K562 (cell line): ENCODE measurements around the gene DNMT3A. TPM values are rescaled to one million over a fixed set of nuclear protein-coding genes. Genes with fewer than 3 reads are reported as not detected.

Experiments used
- ATAC-seq: fragments of 200-7000 bp; cut with Tn5 transposase; 3 replicates; pipeline ENCODE4 v1.9.1; 2020; ENCODE audit warnings: moderate library complexity
- BruUV-seq: library from RNA; stranded (reverse); fragments of 400-500 nt; replicated peaks from 2 replicates; lab custom pipeline; 2021; lab: Mats Ljungman, UMichigan
- CTCF ChIA-PET: fragments of 300-600 bp; formaldehyde crosslinking; extraction: SDS; loops from one replicate; lab custom pipeline; 2021; ENCODE audit warnings: low intra/inter-chr PET ratio; lab: Yijun Ruan, JAX
- POLR2A ChIA-PET: fragments of 300-600, 350-650 bp; sonication (Branson Sonifier 250); formaldehyde crosslinking; extraction: SDS; loops from one replicate; lab custom pipeline; 2021; ENCODE audit warnings: antibody characterized with exemption, inconsistent platforms; lab: Yijun Ruan, JAX
- DNase-seq, 4 experiments: peaks; one replicate each; pipeline versions ENCODE4 v3.0.0 to v3.0.0-alpha.2; 2011 to 2018; ENCODE audit warnings: low spot score in 3 of 4, mixed read lengths in 3 of 4; ENCODE audit errors: extremely low read depth in 1 of 4
- FAIRE-seq: peaks from 2 replicates; lab custom pipeline; 2011; peaks lifted over from hg19 to GRCh38; lab: Jason Lieb, UNC
- H2AFZ ChIP-seq: 2 replicates; pipeline ENCODE4 v1.6.0; 2011; ENCODE audit warnings: low read depth, low read length, control low read depth, inconsistent platforms
- H3K27ac ChIP-seq: fragments of 200-600 bp; 3 replicates; pipeline ENCODE4 v1.8.0; 2011; ENCODE audit warnings: low read depth, mild to moderate bottlenecking, control low read depth, inconsistent platforms, low read length, moderate library complexity, mixed read lengths; ENCODE audit errors: extremely low read depth
- H3K27me3 ChIP-seq, 2 experiments: fragments of 300-600 bp in 1 of 2; 2 replicates in 1 of 2; 3 replicates in 1 of 2; pipeline versions ENCODE4 v1.6.0 to v1.8.0; 2011; ENCODE audit warnings: inconsistent platforms in 2 of 2, low read length in 2 of 2, mild to moderate bottlenecking in 1 of 2, mixed read lengths in 1 of 2, moderate library complexity in 1 of 2; ENCODE audit not compliant: control insufficient read depth in 2 of 2, insufficient read depth in 2 of 2
- H3K36me3 ChIP-seq: fragments of 300-600 bp; 3 replicates; pipeline ENCODE4 v1.8.0; 2011; ENCODE audit warnings: mild to moderate bottlenecking, low read length, inconsistent platforms; ENCODE audit not compliant: control insufficient read depth, insufficient read depth
- H3K4me1 ChIP-seq, 2 experiments: fragments of 200-600 bp in 1 of 2; replicated peaks in 1 of 2; 2 replicates in 1 of 2; 3 replicates in 1 of 2; pipeline versions ENCODE4 v1.5.1 to v1.8.0; 2011; ENCODE audit warnings: inconsistent platforms in 2 of 2, low read length in 2 of 2, mild to moderate bottlenecking in 1 of 2, mixed read lengths in 1 of 2, moderate library complexity in 1 of 2; ENCODE audit not compliant: control insufficient read depth in 2 of 2, insufficient read depth in 2 of 2
- H3K4me2 ChIP-seq: 2 replicates; pipeline ENCODE4 v1.6.1; 2011; ENCODE audit warnings: low read length, control low read depth, inconsistent platforms, mixed read lengths; ENCODE audit not compliant: insufficient read depth
- H3K4me3 ChIP-seq: fragments of 200-600 bp; sonication (generic), shearing (Covaris generic); 2 replicates; pipeline ENCODE4 v1.5.1; 2016; ENCODE audit warnings: control low read depth, inconsistent platforms
- H3K79me2 ChIP-seq: fragments of 200-600 bp; 3 replicates; pipeline ENCODE4 v1.8.0; 2011; ENCODE audit warnings: low read length, inconsistent platforms; ENCODE audit not compliant: control insufficient read depth, insufficient read depth
- H3K9ac ChIP-seq, 2 experiments: 2 replicates each; pipeline versions ENCODE4 v1.6.0 to v1.6.1; 2011; ENCODE audit warnings: low read depth in 2 of 2, low read length in 2 of 2, control low read depth in 1 of 2, inconsistent platforms in 1 of 2, mild to moderate bottlenecking in 1 of 2, mixed read lengths in 1 of 2; ENCODE audit not compliant: insufficient read depth in 1 of 2
- H3K9me1 ChIP-seq: one replicate; pipeline ENCODE4 v1.6.0; 2011; ENCODE audit warnings: inconsistent platforms, mild to moderate bottlenecking, low read length, moderate library complexity; ENCODE audit not compliant: control insufficient read depth, insufficient read depth
- H3K9me3 ChIP-seq: replicated peaks from 2 replicates; pipeline ENCODE4 v1.5.1; 2011; ENCODE audit warnings: low read depth, low read length, inconsistent platforms; ENCODE audit not compliant: control insufficient read depth, insufficient read depth
- H4K20me1 ChIP-seq: replicated peaks from 2 replicates; pipeline ENCODE4 v1.6.1; 2011; ENCODE audit warnings: low read length, inconsistent platforms, mixed read lengths; ENCODE audit not compliant: control insufficient read depth, insufficient read depth
- FOSL1 ChIP-seq: fragments of 200-800 bp; sonication (Bioruptor generic); conservative IDR thresholded peaks from 2 replicates; pipeline ENCODE4 v1.6.1; 2016; ENCODE audit warnings: missing genetic modification characterization, missing compliant biosample characterization
- KAT2B ChIP-seq: IDR thresholded peaks from one replicate; pipeline ENCODE4 v1.6.1; 2012; ENCODE audit warnings: low read depth, mild to moderate bottlenecking, control low read depth, inconsistent platforms, low read length, moderate library complexity
- NCOA1 ChIP-seq: fragments of 450-650 bp; IDR thresholded peaks from 2 replicates; pipeline ENCODE4 v1.6.1; 2016; ENCODE audit warnings: low read depth
- SAFB2 ChIP-seq: fragments of 200-400 bp; formaldehyde crosslinking; IDR thresholded peaks from 2 replicates; pipeline ENCODE4 v1.6.1; 2018; ENCODE audit warnings: borderline replicate concordance, low read length, low read depth, moderate library complexity; ENCODE audit not compliant: severe bottlenecking
- ZC3H8 ChIP-seq: fragments of 450-650 bp; IDR thresholded peaks from 2 replicates; pipeline ENCODE4 v1.6.1; 2017
- ZNF79 ChIP-seq: fragments of 250-450 bp; sonication (Bioruptor Pico); IDR thresholded peaks from 2 replicates; pipeline ENCODE4 v1.4.0; 2020; ENCODE audit warnings: low read depth, mild to moderate bottlenecking, moderate library complexity
- WGBS: fragments of 100-300 bp; shearing (Covaris generic); methylation state at CpG from one replicate; pipeline ENCODE4 v1.1.6; 2016; ENCODE audit warnings: low coverage, mixed read lengths; ENCODE audit not compliant: insufficient coverage; ENCODE audit errors: missing lambda C conversion rate; 5-methylcytosine and 5-hydroxymethylcytosine counted together
- in situ Hi-C: fragments of 300-500 bp; cut with MboI; formaldehyde crosslinking; loops from 4 replicates; pipeline ENCODE4 v1.15.0; 2018; ENCODE audit warnings: inconsistent platforms, mixed read lengths
- intact Hi-C: fragments of 100-400 bp; cut with micrococcal nuclease; formaldehyde crosslinking; loops from 2 replicates; pipeline ENCODE4 v1.14.2; 2022
- polyA plus RNA-seq, 8 experiments: library from polyadenylated mRNA; depleted of rRNA in 4 of 8; stranded (reverse) in 5 of 8; unstranded in 3 of 8; fragments of >200 nt; fragmentation: Nextera tagmentation in 2 of 8; fragmentation: Illumina TruSeq in 1 of 8; extraction: Ambion mirVana in 2 of 8; extraction: Trizol in 1 of 8; gene quantifications; 2 replicates each; pipeline versions ENCODE4 v1.2.1 to v1.2.3, GENCODE V29; 2011 to 2014; ENCODE audit warnings: inconsistent platforms in 1 of 8, missing spikeins in 1 of 8
- total RNA-seq, 7 experiments: library from RNA; depleted of rRNA in 6 of 7; stranded (reverse); fragments of >200 nt in 6 of 7; fragmentation: Illumina TruSeq in 2 of 7; extraction: Trizol in 2 of 7; gene quantifications; 2 replicates each; pipeline versions ENCODE4 v1.2.1 to v1.2.3, GENCODE V29; 2011 to 2021; ENCODE audit warnings: low replicate concordance in 1 of 7
- TF ChIP-seq, protein P1 (sequence below): sonication (generic); formaldehyde crosslinking; IDR thresholded peaks from 2 replicates; pipeline ENCODE4 v1.8.0; 2022; ENCODE audit warnings: mild to moderate bottlenecking, low read depth, missing genetic modification reagents
- TF ChIP-seq, protein P2 (sequence below), 2 experiments: fragments of 450-650 bp in 1 of 2; sonication (generic) in 1 of 2; formaldehyde crosslinking in 1 of 2; IDR thresholded peaks; 2 replicates each; pipeline versions ENCODE4 v1.7.1 to v1.9.0; 2016 to 2022; ENCODE audit warnings: inconsistent platforms in 1 of 2, mild to moderate bottlenecking in 1 of 2, missing genetic modification reagents in 1 of 2

DNMT3A gene
- total and polyA plus RNA-seq, 9 of the 15 experiments (the other 6 are each of a cell fraction or from before 2014, with no cell fraction given), result 3.0 to 16.0 (median 6.1) TPM

DNA sequence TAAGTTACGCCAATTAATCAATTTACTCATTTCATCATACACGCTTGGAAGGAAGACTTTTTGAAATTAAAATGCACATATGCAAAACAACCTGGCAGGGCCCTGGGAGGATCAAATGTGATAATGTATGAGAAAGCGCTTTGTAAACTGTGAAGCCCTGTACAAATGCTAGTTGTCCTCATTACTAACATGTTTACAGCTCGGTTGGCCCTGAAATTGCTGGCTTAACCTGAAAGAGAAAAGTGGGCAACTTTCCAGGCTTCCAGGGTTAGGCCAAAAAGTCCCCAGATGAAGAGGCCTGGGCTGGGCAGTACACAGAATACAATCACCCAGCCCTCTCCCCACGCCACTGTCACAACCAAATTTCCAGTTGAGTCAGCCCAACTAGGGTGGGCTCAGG, 60.2 kb downstream of the DNMT3A start:
- WGBS, result 45% methylated on average over 5 of the region's 5 CpGs
- no peaks in the 10 kb centered on the region for H3K9me1 ChIP-seq
- H3K79me2 ChIP-seq, result no peaks in the 10 kb centered on the region
- no peak for FAIRE-seq
- intact Hi-C loops (no loop called here), in situ Hi-C loops (no loop called here)
- no peak overlapping the region for H2AFZ ChIP-seq
- no peak for DNase-seq
- H4K20me1 ChIP-seq, result 0 out of 2 replicates have a peak, but pooled peaks cover 4% of the 10 kb centered on the region
- no peaks in the 10 kb centered on the region for H3K9me3 ChIP-seq
- CTCF ChIA-PET, result no interaction called here
- no peaks in the 10 kb centered on the region for H3K36me3 ChIP-seq
- no peak overlapping the region for H3K4me2 ChIP-seq
- H3K27ac ChIP-seq, result no peak overlapping the region
- no peak overlapping the region for H3K9ac ChIP-seq
- ATAC-seq, result no peak
- TF ChIP-seq, protein P1, sequence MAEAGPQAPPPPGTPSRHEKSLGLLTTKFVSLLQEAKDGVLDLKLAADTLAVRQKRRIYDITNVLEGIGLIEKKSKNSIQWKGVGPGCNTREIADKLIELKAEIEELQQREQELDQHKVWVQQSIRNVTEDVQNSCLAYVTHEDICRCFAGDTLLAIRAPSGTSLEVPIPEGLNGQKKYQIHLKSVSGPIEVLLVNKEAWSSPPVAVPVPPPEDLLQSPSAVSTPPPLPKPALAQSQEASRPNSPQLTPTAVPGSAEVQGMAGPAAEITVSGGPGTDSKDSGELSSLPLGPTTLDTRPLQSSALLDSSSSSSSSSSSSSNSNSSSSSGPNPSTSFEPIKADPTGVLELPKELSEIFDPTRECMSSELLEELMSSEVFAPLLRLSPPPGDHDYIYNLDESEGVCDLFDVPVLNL (CRISPR knock-in tag), result no peak
- no peak for TF ChIP-seq SAFB2
- TF ChIP-seq NCOA1, result no peak
- TF ChIP-seq, protein P2, sequence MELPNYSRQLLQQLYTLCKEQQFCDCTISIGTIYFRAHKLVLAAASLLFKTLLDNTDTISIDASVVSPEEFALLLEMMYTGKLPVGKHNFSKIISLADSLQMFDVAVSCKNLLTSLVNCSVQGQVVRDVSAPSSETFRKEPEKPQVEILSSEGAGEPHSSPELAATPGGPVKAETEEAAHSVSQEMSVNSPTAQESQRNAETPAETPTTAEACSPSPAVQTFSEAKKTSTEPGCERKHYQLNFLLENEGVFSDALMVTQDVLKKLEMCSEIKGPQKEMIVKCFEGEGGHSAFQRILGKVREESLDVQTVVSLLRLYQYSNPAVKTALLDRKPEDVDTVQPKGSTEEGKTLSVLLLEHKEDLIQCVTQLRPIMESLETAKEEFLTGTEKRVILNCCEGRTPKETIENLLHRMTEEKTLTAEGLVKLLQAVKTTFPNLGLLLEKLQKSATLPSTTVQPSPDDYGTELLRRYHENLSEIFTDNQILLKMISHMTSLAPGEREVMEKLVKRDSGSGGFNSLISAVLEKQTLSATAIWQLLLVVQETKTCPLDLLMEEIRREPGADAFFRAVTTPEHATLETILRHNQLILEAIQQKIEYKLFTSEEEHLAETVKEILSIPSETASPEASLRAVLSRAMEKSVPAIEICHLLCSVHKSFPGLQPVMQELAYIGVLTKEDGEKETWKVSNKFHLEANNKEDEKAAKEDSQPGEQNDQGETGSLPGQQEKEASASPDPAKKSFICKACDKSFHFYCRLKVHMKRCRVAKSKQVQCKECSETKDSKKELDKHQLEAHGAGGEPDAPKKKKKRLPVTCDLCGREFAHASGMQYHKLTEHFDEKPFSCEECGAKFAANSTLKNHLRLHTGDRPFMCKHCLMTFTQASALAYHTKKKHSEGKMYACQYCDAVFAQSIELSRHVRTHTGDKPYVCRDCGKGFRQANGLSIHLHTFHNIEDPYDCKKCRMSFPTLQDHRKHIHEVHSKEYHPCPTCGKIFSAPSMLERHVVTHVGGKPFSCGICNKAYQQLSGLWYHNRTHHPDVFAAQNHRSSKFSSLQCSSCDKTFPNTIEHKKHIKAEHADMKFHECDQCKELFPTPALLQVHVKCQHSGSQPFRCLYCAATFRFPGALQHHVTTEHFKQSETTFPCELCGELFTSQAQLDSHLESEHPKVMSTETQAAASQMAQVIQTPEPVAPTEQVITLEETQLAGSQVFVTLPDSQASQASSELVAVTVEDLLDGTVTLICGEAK (IDR thresholded peaks at IDR 0.05), result no peak
- TF ChIP-seq, protein P2 (CRISPR knock-in tag; IDR thresholded peaks at IDR 0.05), result no peak
- no peak for TF ChIP-seq FOSL1 (tag)
- TF ChIP-seq KAT2B, result no peak
- TF ChIP-seq ZNF79 (CRISPR knock-in tag), result no peak
- TF ChIP-seq ZC3H8, result no peak
- POLR2A ChIA-PET, result no interaction called here
- peaks cover 15 to 47% of the 10 kb centered on the region in 2 experiments; a peak in 4 of 5 replicates for H3K27me3 ChIP-seq
- no peak overlapping the region for H3K4me3 ChIP-seq
- H3K4me1 ChIP-seq, result peaks cover 0 to 13% of the 10 kb centered on the region in 2 experiments; a peak in 2 of 5 replicates
- no TSS peak for BruUV-seq
